H9 (cell line): ENCODE data around the gene TTLL9. TPM values are rescaled to one million over a fixed set of nuclear protein-coding genes. Genes with fewer than 3 reads are reported as not detected.

Experiments
- DNase-seq: peaks from one replicate; pipeline ENCODE4 v3.0.0-alpha.2; 2017
- H2AFZ ChIP-seq: one replicate; pipeline ENCODE4 v1.6.1; 2013; ENCODE audit warnings: mild to moderate bottlenecking, low read length, control low read depth, moderate library complexity
- H2AK5ac ChIP-seq: 2 replicates; pipeline ENCODE4 v1.6.1; 2013; ENCODE audit warnings: low read length, control low read depth, mixed read lengths; ENCODE audit not compliant: insufficient read length
- H2BK120ac ChIP-seq: one replicate; pipeline ENCODE4 v1.6.1; 2013; ENCODE audit warnings: low read depth, mild to moderate bottlenecking, low read length, control low read depth, inconsistent platforms; ENCODE audit not compliant: poor library complexity, severe bottlenecking
- H2BK12ac ChIP-seq: 2 replicates; pipeline ENCODE4 v1.6.1; 2013; ENCODE audit warnings: low read length, control low read depth, mixed read lengths, low read depth; ENCODE audit not compliant: insufficient read length
- H2BK15ac ChIP-seq: 2 replicates; pipeline ENCODE4 v1.6.1; 2013; ENCODE audit warnings: low read depth, low read length, control low read depth
- H2BK20ac ChIP-seq: one replicate; pipeline ENCODE4 v1.6.1; 2013; ENCODE audit warnings: low read depth, mild to moderate bottlenecking, low read length, control low read depth, inconsistent platforms; ENCODE audit not compliant: poor library complexity, severe bottlenecking
- H2BK5ac ChIP-seq: 2 replicates; pipeline ENCODE4 v1.6.1; 2013; ENCODE audit warnings: low read length, control low read depth, mixed read lengths; ENCODE audit not compliant: insufficient read length
- H3K14ac ChIP-seq: 2 replicates; pipeline ENCODE4 v1.6.1; 2013; ENCODE audit warnings: low read length, control low read depth; ENCODE audit not compliant: insufficient read depth
- H3K18ac ChIP-seq: 2 replicates; pipeline ENCODE4 v1.6.1; 2013; ENCODE audit warnings: low read depth, mild to moderate bottlenecking, mixed read lengths, low read length, control low read depth; ENCODE audit not compliant: insufficient read length
- H3K23ac ChIP-seq: 2 replicates; pipeline ENCODE4 v1.6.1; 2013; ENCODE audit warnings: low read length, control low read depth, mixed read lengths, low read depth; ENCODE audit not compliant: insufficient read length
- H3K23me2 ChIP-seq: 2 replicates; pipeline ENCODE4 v1.6.1; 2013; ENCODE audit warnings: low read depth, mild to moderate bottlenecking, mixed read lengths, low read length, control low read depth; ENCODE audit not compliant: insufficient read length, poor library complexity, severe bottlenecking
- H3K27ac ChIP-seq: 2 replicates; pipeline ENCODE4 v1.5.1; 2013; ENCODE audit warnings: low read length, control low read depth, mixed read lengths, low read depth; ENCODE audit not compliant: insufficient read length
- H3K27me3 ChIP-seq: 2 replicates; pipeline ENCODE4 v1.6.1; 2013; ENCODE audit warnings: low read length, control low read depth, inconsistent platforms; ENCODE audit not compliant: insufficient read depth
- H3K4ac ChIP-seq: 2 replicates; pipeline ENCODE4 v1.6.1; 2013; ENCODE audit warnings: low read depth, mild to moderate bottlenecking, control low read depth, inconsistent platforms, low read length, moderate library complexity
- H3K4me1 ChIP-seq: 2 replicates; pipeline ENCODE4 v1.6.1; 2013; ENCODE audit warnings: low read length, control low read depth, inconsistent platforms; ENCODE audit not compliant: insufficient read depth
- H3K4me2 ChIP-seq: 2 replicates; pipeline ENCODE4 v1.6.1; 2013; ENCODE audit warnings: low read length, control low read depth, mixed read lengths; ENCODE audit not compliant: insufficient read length, insufficient read depth
- H3K56ac ChIP-seq: 2 replicates; pipeline ENCODE4 v1.6.1; 2013; ENCODE audit warnings: low read depth, mild to moderate bottlenecking, mixed read lengths, low read length, control low read depth; ENCODE audit not compliant: insufficient read length
- H3K79me1 ChIP-seq: 2 replicates; pipeline ENCODE4 v1.6.1; 2013; ENCODE audit warnings: low read depth, mild to moderate bottlenecking, moderate library complexity, low read length, control low read depth, inconsistent platforms; ENCODE audit not compliant: insufficient read depth, poor library complexity, severe bottlenecking
- H3K79me2 ChIP-seq: 2 replicates; pipeline ENCODE4 v1.6.1; 2013; ENCODE audit warnings: low read length, control low read depth, inconsistent platforms; ENCODE audit not compliant: insufficient read depth
- H3K9ac ChIP-seq: 2 replicates; pipeline ENCODE4 v1.6.1; 2013; ENCODE audit warnings: low read length, control low read depth, mixed read lengths; ENCODE audit not compliant: insufficient read length; ENCODE audit errors: extremely low read depth
- H3K9me3 ChIP-seq: one replicate; pipeline ENCODE4 v1.6.1; 2013; ENCODE audit warnings: low read depth, low read length, inconsistent platforms; ENCODE audit not compliant: control insufficient read depth
- H3T11ph ChIP-seq: one replicate; pipeline ENCODE4 v1.6.1; 2013; ENCODE audit warnings: mild to moderate bottlenecking, low read length, control low read depth, inconsistent platforms
- H4K20me1 ChIP-seq: one replicate; pipeline ENCODE4 v1.6.1; 2013; ENCODE audit not compliant: control insufficient read depth, insufficient read length, insufficient read depth
- H4K5ac ChIP-seq: 2 replicates; pipeline ENCODE4 v1.6.1; 2013; ENCODE audit warnings: low read depth, mild to moderate bottlenecking, mixed read lengths, low read length, control low read depth; ENCODE audit not compliant: insufficient read length
- H4K8ac ChIP-seq: replicated peaks from 2 replicates; pipeline ENCODE4 v1.6.1; 2013; ENCODE audit warnings: low read length, control low read depth, mixed read lengths, low read depth; ENCODE audit not compliant: insufficient read length
- H4K91ac ChIP-seq: 2 replicates; pipeline ENCODE4 v1.6.1; 2013; ENCODE audit warnings: low read depth, mild to moderate bottlenecking, moderate library complexity, mixed read lengths, low read length, control low read depth; ENCODE audit not compliant: insufficient read length
- H3K27ac Mint-ChIP-seq, 3 experiments: 2 replicates in 2 of 3; 3 replicates in 1 of 3; pipeline ENCODE4 v1.8.0; 2020 to 2021; ENCODE audit warnings: mixed read lengths in 3 of 3, mild to moderate bottlenecking in 1 of 3, moderate library complexity in 1 of 3
- H3K27me3 Mint-ChIP-seq: 2 replicates; pipeline ENCODE4 v1.8.0; 2021; ENCODE audit warnings: low read depth, mild to moderate bottlenecking, moderate library complexity, mixed read lengths
- H3K36me3 Mint-ChIP-seq, 3 experiments: 2 replicates in 2 of 3; 3 replicates in 1 of 3; pipeline ENCODE4 v1.8.0; 2020 to 2021; ENCODE audit warnings: low read depth in 3 of 3, mixed read lengths in 3 of 3; ENCODE audit not compliant: insufficient read depth in 1 of 3
- H3K4me1 Mint-ChIP-seq, 2 experiments: 2 replicates each; pipeline ENCODE4 v1.8.0; 2020; ENCODE audit warnings: mixed read lengths in 2 of 2
- H3K4me3 Mint-ChIP-seq, 2 experiments: 2 replicates in 1 of 2; 3 replicates in 1 of 2; pipeline ENCODE4 v1.8.0; 2020 to 2021; ENCODE audit warnings: mild to moderate bottlenecking in 2 of 2, mixed read lengths in 2 of 2, moderate library complexity in 1 of 2
- H3K9me3 Mint-ChIP-seq, 2 experiments: 2 replicates in 1 of 2; 3 replicates in 1 of 2; pipeline ENCODE4 v1.8.0; 2020; ENCODE audit warnings: mild to moderate bottlenecking in 2 of 2, mixed read lengths in 2 of 2, moderate library complexity in 1 of 2
- WGBS: extraction: QIAGEN DNeasy Blood & Tissue Kit; methylation state at CpG from one replicate; pipeline ENCODE4 v1.1.7; 2013; ENCODE audit warnings: missing lambda C conversion rate, low lambda C conversion rate, mixed read lengths; ENCODE audit not compliant: insufficient read length; ENCODE audit errors: extremely low coverage; 5-methylcytosine and 5-hydroxymethylcytosine counted together
- total RNA-seq: library from RNA; stranded (reverse); gene quantifications from 2 replicates; pipeline ENCODE4 v1.2.1, GENCODE V29; 2021
- TF ChIP-seq, protein P1 (sequence below): fragments of 200-600 bp; sonication (generic); conservative IDR thresholded peaks from 3 replicates; pipeline ENCODE4 v1.8.0; 2021; ENCODE audit warnings: antibody characterized with exemption, mild to moderate bottlenecking

TTLL9 gene
- total RNA-seq, 1 experiment from 2014 or later = 0.20 TPM

DNA sequence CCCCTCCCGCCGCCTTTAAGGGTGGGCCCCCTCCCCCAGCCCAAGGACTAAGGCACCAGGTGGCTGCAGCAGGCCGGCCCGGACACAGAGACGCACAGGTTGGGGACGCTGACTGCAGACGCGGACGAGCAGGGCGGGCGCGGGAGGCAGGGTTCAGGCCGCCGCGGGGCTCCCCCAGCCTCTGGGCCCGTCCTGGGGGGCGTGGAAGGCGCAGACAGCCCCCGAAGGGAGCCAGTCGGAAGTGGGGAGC is 9.4 kb upstream of the TTLL9 start:
- DNase-seq = peak; percentile 75
- Mint-ChIP-seq H3K27me3 (peaks cover 15% of the 10 kb centered on the region), H3K36me3 (no peaks in the 10 kb centered on the region; a peak in 1 of 7 replicates), H3K4me1 (peaks cover 30 to 33% of the 10 kb centered on the region in 2 experiments), H3K27ac (no peak overlapping the region), H3K4me3 (peak overlapping the region; percentile 84 to 85), H3K9me3 (no peaks in the 10 kb centered on the region)
- TF ChIP-seq, protein P1, sequence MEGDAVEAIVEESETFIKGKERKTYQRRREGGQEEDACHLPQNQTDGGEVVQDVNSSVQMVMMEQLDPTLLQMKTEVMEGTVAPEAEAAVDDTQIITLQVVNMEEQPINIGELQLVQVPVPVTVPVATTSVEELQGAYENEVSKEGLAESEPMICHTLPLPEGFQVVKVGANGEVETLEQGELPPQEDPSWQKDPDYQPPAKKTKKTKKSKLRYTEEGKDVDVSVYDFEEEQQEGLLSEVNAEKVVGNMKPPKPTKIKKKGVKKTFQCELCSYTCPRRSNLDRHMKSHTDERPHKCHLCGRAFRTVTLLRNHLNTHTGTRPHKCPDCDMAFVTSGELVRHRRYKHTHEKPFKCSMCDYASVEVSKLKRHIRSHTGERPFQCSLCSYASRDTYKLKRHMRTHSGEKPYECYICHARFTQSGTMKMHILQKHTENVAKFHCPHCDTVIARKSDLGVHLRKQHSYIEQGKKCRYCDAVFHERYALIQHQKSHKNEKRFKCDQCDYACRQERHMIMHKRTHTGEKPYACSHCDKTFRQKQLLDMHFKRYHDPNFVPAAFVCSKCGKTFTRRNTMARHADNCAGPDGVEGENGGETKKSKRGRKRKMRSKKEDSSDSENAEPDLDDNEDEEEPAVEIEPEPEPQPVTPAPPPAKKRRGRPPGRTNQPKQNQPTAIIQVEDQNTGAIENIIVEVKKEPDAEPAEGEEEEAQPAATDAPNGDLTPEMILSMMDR = no peak; the same call in 2 of the 3 replicates
- no peak overlapping the region for H4K8ac ChIP-seq
- no peak overlapping the region for H3K14ac ChIP-seq
- peaks cover 13% of the 10 kb centered on the region for H3K23me2 ChIP-seq
- no peak overlapping the region for H3K9ac ChIP-seq
- no peak overlapping the region for H2BK20ac ChIP-seq
- no peak overlapping the region for H4K5ac ChIP-seq
- WGBS = no CpG with 5 or more reads among the region's 20 CpGs
- no peaks in the 10 kb centered on the region for H3K9me3 ChIP-seq
- H2BK12ac ChIP-seq = no peak overlapping the region
- H3K4ac ChIP-seq = no peak overlapping the region
- no peak overlapping the region for H2BK5ac ChIP-seq
- peak overlapping the region; percentile 53 for H3K4me2 ChIP-seq
- H3K56ac ChIP-seq = no peak overlapping the region
- H3K18ac ChIP-seq = no peak overlapping the region
- no peak overlapping the region for H4K91ac ChIP-seq
- no peak overlapping the region for H3T11ph ChIP-seq
- H3K27me3 ChIP-seq = no peaks in the 10 kb centered on the region
- no peak overlapping the region for H2AFZ ChIP-seq
- H2BK120ac ChIP-seq = no peak overlapping the region
- H2BK15ac ChIP-seq = no peak overlapping the region
- no peak overlapping the region for H3K27ac ChIP-seq
- H2AK5ac ChIP-seq = no peak overlapping the region
- H3K23ac ChIP-seq = no peak overlapping the region
- H4K20me1 ChIP-seq = no peaks in the 10 kb centered on the region
- H3K4me1 ChIP-seq = peaks cover 5% of the 10 kb centered on the region; the same call in 1 of the 2 replicates
- H3K79me2 ChIP-seq = no peaks in the 10 kb centered on the region
- no peaks in the 10 kb centered on the region for H3K79me1 ChIP-seq
